HL-60/S4 treated with retinoic acid at 250 ng/mL for 4 days and 3 days (cell line): ENCODE results near the gene FCMR.

Experiments
- in situ Hi-C: fragments of 300-500 bp; cut with MboI; formaldehyde crosslinking; loops from 2 replicates; pipeline ENCODE4 v1.7.0; 2022; ENCODE audit warnings: low sequenced_read_pairs

The FCMR gene

DNA sequence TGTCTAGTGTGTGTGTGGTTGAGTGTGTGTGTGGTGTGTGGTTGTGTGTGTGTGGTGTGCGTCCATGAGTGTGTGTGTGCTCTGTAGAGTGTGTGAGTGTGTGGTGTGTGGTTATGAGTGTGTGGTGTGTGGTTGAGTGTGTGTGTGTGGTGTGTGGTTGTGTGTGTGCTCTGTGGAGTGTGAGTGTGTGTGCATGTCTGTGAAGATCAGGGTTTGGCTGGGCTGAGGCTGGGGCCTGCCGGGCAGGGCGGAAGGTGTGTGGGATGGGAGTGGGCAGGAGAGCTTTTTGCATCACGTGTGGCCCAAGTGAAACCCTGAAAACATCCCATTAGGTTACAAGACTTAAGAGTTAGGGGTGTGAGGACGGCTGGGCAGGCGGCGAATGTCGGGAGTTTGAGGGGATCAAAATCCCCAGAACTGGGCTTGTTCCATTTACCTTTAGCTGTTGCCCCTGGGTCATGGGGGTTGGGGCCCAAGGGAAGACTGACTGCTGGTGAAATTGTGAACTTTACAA lies 2.9 kb upstream of the FCMR start:
- in situ Hi-C loops, result loop anchor here (25.0 kb wide), 1 partner anchor 287 kb away; the partner anchor contains the start of gene DYRK3

DNA sequence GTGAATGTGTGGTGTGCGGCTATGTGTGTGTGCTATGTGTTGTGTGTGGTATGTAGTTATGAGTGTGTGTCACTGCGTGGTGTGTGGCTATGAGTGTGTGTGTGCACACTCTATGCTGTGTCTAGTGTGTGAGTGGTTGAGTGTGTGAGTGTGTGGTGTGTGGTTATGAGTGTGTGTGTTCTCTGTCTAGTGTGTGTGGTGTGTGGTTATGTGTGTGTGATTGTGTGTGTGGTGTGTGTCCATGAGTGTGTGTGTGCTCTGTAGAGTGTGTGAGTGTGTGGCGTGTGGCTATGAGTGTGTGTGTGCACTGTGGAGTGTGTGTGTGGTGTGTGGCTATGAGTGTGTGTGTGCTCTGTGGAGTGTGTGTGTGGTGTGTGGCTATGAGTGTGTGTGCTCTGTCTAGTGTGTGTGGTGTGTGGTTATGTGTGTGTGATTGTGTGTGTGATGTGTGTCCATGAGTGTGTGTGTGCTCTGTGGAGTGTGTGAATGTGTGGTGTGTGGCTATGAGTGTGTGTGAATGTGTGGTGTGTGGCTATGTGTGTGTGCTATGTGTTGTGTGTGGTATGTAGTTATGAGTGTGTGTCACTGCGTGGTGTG lies 2.3 kb upstream of the FCMR start:
- in situ Hi-C loops, result loop anchor here (25.0 kb wide), 1 partner anchor 287 kb away; the partner anchor contains the start of gene DYRK3

GRCh38 chr1:206923009-206923960 lies 1.5 kb upstream of the FCMR start:
- in situ Hi-C loops, result loop anchor here (25.0 kb wide), 1 partner anchor 286 kb away; the partner anchor contains the start of gene DYRK3

GRCh38 chr1:206922524-206922923 lies 783 bp upstream of the FCMR start:
- in situ Hi-C loops, result loop anchor here (25.0 kb wide), 1 partner anchor 285 kb away; the partner anchor contains the start of gene DYRK3

DNA sequence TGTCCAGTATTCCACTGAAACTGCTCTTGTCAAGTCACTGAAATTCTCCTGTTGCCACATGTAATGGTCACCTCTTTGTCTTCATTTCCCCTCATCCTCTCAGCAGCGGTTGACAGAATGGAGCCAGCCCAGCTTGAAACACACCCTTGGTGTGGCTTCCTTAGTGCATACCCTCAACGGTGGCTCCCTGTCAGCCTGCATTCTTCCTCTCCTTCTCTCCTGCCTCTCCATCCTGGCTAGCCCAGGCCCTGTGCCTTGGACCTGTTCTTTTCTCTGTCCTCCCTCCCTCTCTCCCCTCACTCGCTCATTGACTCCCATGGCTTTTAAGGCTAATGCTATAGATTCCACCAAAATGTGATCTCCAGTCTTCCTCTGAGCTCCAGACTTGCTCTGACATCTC lies 3.7 kb downstream of the FCMR start:
- in situ Hi-C loops, result loop anchor here (10.0 to 25.0 kb wide), 2 partner anchors 183 to 281 kb away; partner anchors contain the start of gene DYRK3

- in situ Hi-C loops, result loop anchor here (10.0 to 25.0 kb wide), 2 partner anchors 181 to 279 kb away; partner anchors contain the start of gene DYRK3
Measured at GRCh38 chr1:206916000-206916709, 5.6 kb downstream of the FCMR start.

DNA sequence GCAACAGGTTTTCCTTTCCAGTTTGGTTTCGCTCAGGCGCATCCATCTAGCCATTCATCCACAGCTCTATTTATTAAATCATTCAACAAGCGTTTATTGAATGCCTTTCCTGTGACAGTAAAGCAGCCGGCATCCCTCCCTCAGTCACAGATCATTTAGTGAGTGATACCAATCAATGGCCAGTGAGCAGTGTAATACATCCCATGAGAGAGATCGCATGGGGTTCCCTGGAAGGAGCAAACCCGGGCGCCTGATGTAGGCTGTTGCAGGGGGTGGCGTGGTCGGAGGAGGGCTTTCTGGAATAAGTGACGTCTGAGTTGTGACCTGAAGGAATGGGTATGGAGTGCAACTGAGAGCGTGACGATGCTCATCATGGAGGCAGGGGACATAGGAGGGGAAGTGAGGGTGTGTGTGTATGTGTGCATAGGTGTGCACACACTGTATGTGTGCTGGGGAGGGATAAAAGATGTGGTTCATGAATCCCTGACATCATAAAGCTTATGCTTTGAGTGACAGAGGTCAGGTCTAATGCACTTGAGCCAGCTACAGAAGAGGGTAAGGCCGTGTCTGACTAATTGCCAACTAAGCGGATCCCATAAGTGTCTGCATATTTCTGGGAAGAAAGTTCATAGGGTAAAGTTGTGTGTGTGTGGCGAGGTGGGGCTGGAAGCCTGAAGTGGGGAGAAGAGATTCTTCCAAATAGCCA lies 6.6 kb downstream of the FCMR start:
- in situ Hi-C loops, result loop anchor here (10.0 to 25.0 kb wide), 2 partner anchors 180 to 278 kb away; partner anchors contain the start of gene DYRK3

DNA sequence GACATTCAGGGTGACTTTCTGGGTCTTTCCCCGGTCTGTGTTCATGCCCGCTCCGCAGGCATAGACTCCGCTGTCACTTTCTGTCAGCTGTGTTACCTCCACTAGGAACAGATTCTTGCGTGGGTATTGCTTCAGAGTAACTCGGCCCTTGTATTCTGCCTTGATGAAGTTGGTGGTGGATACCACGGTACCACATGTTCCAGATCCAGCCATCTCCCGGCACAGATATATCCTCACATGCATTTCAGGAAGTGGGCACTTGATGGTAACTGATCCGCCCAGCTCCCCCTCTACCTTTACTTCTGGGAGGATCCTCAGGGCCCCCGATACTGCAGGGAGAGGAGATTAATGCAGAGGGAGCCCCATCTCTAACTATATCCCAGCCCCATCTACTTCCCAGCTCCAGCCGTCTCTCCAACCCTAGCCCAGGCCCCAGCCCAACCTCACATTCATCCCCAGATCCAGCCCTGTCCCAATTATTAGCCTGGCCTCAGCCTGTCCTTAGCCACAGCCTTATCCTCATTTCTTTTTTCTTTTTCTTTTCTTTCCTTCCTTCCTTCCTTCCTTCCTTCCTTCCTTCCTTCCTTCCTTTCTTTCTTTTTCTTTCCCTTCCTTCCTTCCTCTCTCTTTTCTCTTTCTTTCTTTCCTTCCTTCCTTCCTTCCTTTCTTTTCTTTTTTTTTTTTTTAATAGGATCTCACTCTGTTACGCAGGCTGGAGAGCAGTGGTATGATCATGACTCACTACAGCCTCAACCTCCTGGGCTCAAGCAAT lies 7.8 kb downstream of the FCMR start:
- in situ Hi-C loops, result loop anchor here (10.0 to 25.0 kb wide), 2 partner anchors 179 to 277 kb away; partner anchors contain the start of gene DYRK3

DNA sequence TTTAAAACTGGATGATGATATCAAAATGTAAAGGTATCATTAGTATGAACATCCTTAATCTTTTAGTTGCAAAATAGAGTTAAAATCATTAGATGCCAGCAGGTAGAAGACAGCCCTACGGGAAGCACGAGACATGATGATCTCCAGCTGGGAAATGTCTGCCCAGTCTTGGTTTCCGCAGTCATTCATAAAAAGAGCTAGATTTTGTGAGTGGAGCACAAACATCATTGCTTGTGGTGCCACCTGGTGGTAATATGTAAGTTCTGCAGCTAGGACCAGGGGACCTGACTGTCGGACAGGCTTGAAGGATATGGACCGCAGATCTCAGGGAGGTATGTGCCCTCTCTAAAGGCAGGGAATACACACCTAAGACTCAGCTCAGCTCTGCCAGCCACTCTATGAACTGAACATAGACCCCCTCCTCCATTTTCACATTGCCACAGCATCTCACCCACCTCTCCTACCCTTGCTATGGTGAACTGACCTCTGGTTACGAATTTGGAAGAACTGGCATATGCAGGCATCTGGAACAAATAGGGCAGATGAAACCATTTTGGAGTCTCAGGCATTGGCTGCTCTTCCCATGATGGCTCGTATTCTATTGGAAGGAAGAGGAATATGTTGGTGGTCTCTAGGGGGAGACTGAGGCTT lies 9.2 kb downstream of the FCMR start:
- in situ Hi-C loops, result loop anchor here (10.0 to 25.0 kb wide), 2 partner anchors 178 to 275 kb away; partner anchors contain the start of gene DYRK3

DNA sequence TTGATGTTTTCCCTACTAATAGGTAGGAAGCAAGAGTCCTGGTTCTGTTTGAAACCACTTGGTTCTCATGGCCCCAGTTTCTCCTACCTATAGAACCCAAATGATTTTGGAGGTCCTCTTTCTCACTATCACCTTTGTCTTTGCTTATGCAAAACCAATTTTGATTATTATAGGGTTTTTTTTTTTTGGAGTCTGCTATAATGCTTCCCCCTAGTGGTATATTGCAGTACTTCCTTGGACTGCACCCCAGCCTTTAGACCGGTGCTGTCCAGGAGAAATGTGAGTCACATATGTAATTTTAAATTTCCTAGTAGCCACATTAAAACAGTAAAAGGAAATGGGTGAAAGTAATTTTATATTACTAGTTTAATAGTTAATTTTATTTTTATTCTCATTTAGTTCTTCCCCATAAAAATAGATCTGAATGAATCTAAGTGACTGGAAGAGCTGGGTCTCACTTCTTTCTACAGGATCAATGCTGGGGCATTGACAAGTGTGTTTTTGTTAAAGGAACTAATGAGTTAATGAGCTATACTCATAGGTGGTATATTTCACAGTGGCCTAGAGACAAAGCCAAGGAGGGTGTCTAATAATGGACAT lies 10.6 kb downstream of the FCMR start:
- in situ Hi-C loops, result loop anchor here (10.0 to 25.0 kb wide), 2 partner anchors 176 to 274 kb away; partner anchors contain the start of gene DYRK3

DNA sequence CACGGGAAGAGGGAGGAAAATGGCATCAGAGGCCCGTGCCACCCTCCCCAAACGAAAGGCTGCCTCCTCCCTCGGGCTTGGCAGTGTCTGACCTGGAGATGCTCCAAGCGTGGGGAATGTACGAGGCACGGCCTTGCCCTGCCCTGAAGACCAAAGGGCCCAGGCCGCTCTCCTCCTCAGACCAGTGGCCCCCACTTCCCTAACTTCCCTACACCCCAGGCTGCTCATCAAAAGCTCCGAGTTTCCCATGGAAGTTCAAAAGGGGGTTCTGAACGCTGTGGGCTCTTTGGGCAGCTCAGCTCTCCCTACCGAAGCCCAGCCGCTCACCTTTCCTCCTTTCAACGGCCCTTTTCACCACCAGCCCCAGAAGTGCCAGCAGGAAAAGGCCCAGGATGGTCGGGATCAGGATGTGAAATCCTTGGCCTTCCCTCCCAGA lies 11.8 kb downstream of the FCMR start:
- in situ Hi-C loops, result loop anchor here (10.0 to 25.0 kb wide), 2 partner anchors 175 to 273 kb away; partner anchors contain the start of gene DYRK3

- in situ Hi-C loops, result loop anchor here (25.0 kb wide), 1 partner anchor 272 kb away; the partner anchor contains the start of gene DYRK3
Measured at GRCh38 chr1:206909161-206909882, 12.4 kb downstream of the FCMR start.

- in situ Hi-C loops, result loop anchor here (25.0 kb wide), 1 partner anchor 271 kb away; the partner anchor contains the start of gene DYRK3
Measured at GRCh38 chr1:206908038-206908437, 13.7 kb downstream of the FCMR start.

DNA sequence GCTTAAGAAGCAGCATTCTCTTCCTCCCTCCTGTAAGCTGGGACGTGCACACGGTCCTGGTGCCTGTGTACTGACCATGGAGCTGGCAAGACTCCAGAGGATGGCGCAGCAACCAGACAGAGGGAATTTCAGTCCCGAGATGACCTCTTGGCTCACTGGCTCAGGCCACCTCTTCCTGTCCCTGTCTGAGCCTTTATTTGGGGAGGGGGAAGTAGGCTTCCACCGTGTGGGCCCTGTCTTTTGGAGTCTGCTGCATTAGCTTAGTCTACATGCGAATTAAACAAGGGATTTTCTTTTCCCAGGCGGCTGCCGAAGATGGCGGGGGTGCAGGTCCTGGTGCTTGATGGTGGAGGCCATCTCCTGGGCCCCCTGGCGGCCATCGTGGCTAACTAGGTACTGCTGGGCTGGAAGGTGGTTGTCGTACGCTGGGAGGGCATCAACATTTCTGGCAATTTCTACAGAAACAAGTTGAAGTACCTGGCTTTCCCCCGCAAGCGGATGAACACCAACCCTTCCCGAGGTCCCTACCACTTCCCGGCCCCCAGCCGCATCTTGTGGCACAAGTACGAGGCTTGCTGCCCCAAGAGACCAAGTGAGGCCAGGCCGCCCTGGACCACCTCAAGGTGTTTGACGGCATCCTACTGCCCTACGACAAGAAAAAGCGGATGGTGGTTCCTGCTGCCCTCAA lies 14.3 kb downstream of the FCMR start:
- in situ Hi-C loops, result loop anchor here (25.0 kb wide), 1 partner anchor 270 kb away; the partner anchor contains the start of gene DYRK3

- in situ Hi-C loops, result loop anchor here (25.0 kb wide), 1 partner anchor 268 kb away; the partner anchor contains the start of gene DYRK3
Measured at GRCh38 chr1:206905295-206906164, 16.2 kb downstream of the FCMR start.
